Lower lobe of right lung (tissue), 2 donors: Measurements from ENCODE around the gene FOXP1. TPM values are rescaled to one million over a fixed set of nuclear protein-coding genes. Genes with fewer than 3 reads are reported as not detected.

ENCODE experiments used
- ATAC-seq, 2 donors: fragments of 200-7000 bp; cut with Tn5 transposase; one replicate each; pipeline ENCODE4 v1.9.1; 2020 to 2022; ENCODE audit warnings: mild to moderate bottlenecking in 2 of 2, moderate library complexity in 2 of 2
- DNase-seq: peaks from one replicate; pipeline ENCODE4 v3.0.0-alpha.2; 2020
- H3K27ac ChIP-seq: fragments of 200-600 bp; one replicate; pipeline ENCODE4 v1.8.0; 2022
- H3K27me3 ChIP-seq: fragments of 200-600 bp; one replicate; pipeline ENCODE4 v1.8.0; 2022; ENCODE audit warnings: low read depth
- H3K36me3 ChIP-seq: fragments of 200-600 bp; one replicate; pipeline ENCODE4 v1.8.0; 2022; ENCODE audit warnings: mild to moderate bottlenecking
- H3K4me1 ChIP-seq: fragments of 200-600 bp; one replicate; pipeline ENCODE4 v1.8.0; 2022
- H3K4me3 ChIP-seq: fragments of 200-600 bp; one replicate; pipeline ENCODE4 v1.8.0; 2022; ENCODE audit warnings: mild to moderate bottlenecking
- H3K9me3 ChIP-seq: fragments of 200-600 bp; one replicate; pipeline ENCODE4 v1.8.0; 2022
- intact Hi-C: fragments of 100-400 bp; cut with DNase I; formaldehyde crosslinking; loops from one replicate; pipeline ENCODE4 v1.11.0; 2022
- total RNA-seq: library from RNA; stranded (reverse); fragmentation: NEBNext Ultra II Directional; extraction: Animal tissue kit (Norgen Biotek cat#: 25700); gene quantifications from one replicate; pipeline ENCODE4 v1.2.1, GENCODE V29; 2021
- TF ChIP-seq, protein P1 (sequence below): fragments of 200-600 bp; IDR thresholded peaks from one replicate; pipeline ENCODE4 v1.8.0; 2022; ENCODE audit warnings: antibody characterized with exemption, mild to moderate bottlenecking
- donor health status: DM: no; HTN: yes; CAD: no; lungs with severe emphysema.

FOXP1 gene
- total RNA-seq, 1 donor from 2014 or later = 138 TPM

DNA sequence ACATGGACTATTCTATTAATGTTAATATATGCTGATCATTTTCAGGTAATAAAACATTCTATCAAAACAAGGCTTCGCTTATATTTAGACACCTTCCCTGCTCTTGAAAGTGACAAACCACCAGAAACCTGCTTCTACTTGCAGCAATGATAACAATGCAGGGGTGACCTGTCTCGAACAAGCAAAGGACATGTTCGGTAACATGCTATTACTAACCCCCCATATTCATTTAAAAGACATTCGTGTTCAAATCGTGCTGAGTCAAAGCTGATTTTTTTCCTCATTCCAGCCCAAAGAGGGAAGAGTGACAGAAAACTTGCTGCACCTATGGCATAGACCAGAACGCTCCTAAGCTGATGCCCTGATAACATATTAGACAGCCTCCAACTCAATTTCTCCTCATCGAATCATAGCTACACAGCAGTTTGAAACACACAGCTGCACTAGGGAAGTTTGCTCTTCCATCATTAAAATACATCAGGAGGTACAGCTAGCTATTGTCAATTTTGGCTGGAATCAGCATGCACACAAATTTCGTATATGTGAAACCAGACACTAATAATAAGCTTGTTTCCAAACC is 341.5 kb downstream of the FOXP1 start:
- no peak overlapping the region for H3K27ac ChIP-seq
- intact Hi-C loops = no loop called here
- ATAC-seq = no peak
- H3K27me3 ChIP-seq = no peaks in the 10 kb centered on the region
- DNase-seq = no peak
- H3K4me3 ChIP-seq = no peak overlapping the region
- H3K4me1 ChIP-seq = peaks cover 27% of the 10 kb centered on the region
- TF ChIP-seq, protein P1, sequence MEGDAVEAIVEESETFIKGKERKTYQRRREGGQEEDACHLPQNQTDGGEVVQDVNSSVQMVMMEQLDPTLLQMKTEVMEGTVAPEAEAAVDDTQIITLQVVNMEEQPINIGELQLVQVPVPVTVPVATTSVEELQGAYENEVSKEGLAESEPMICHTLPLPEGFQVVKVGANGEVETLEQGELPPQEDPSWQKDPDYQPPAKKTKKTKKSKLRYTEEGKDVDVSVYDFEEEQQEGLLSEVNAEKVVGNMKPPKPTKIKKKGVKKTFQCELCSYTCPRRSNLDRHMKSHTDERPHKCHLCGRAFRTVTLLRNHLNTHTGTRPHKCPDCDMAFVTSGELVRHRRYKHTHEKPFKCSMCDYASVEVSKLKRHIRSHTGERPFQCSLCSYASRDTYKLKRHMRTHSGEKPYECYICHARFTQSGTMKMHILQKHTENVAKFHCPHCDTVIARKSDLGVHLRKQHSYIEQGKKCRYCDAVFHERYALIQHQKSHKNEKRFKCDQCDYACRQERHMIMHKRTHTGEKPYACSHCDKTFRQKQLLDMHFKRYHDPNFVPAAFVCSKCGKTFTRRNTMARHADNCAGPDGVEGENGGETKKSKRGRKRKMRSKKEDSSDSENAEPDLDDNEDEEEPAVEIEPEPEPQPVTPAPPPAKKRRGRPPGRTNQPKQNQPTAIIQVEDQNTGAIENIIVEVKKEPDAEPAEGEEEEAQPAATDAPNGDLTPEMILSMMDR = no peak
- no peaks in the 10 kb centered on the region for H3K36me3 ChIP-seq
- no peaks in the 10 kb centered on the region for H3K9me3 ChIP-seq

DNA sequence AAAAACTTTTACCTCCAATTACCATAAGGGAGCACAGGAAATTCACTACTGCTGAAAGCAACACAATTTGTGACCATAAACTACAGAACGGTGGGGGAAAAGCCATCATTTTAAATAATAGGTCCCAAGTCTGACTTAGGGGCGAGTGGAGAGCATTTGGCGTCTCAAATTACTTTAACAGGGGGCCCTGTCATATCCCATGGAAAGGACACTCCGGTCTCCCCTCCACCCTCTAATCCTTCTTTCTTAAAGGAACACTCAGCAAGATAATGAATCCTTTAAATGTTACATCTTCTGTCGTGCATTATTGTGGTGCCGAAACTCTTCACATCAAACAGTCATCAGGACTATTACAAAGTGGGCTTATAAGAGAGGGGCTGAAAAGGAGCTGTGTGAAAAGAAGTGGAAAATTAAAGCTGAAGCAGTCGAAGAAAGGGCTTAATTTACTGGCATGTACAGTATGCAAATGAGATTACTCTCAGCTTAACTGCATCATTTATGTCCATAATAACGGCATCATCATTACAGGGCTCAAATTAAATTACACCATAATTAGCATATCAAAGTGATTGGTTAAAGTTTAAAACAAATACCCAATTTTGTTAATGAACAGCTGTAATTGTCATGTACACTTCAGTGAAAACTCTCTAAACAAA is 342.2 kb downstream of the FOXP1 start:
- Histone ChIP-seq H3K4me1 (peaks cover 27% of the 10 kb centered on the region), H3K27ac (no peak overlapping the region), H3K4me3 (no peak overlapping the region), H3K36me3 (no peaks in the 10 kb centered on the region), H3K9me3 (no peaks in the 10 kb centered on the region), H3K27me3 (no peaks in the 10 kb centered on the region)
- intact Hi-C loops = no loop called here
- TF ChIP-seq, protein P1 = no peak
- DNase-seq (no peak), ATAC-seq (no peak)

DNA sequence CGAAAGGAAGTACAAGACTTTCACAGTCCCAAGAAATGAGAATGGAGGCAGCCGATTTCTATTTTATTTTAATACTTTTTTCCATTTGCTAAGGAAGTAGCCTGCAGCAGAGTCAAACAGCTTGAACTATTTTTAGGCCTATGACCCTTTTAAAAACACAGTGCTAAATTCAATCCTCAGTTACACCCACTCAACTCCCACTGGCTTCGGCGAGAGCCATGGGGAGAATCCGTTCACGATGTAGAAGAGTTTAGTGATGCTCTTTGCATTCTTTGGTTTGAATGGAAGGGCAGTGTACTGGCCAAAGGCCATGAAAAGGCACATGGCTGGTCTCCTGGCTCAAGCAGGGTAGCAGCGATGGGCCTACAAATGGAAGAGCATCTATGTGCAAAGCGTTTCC is 343.5 kb downstream of the FOXP1 start:
- Histone ChIP-seq H3K27me3 (no peaks in the 10 kb centered on the region), H3K27ac (no peak overlapping the region), H3K36me3 (no peaks in the 10 kb centered on the region), H3K9me3 (no peaks in the 10 kb centered on the region), H3K4me1 (peaks cover 21% of the 10 kb centered on the region), H3K4me3 (no peak overlapping the region)
- intact Hi-C loops = no loop called here
- TF ChIP-seq, protein P1 = no peak
- ATAC-seq (no peak), DNase-seq (no peak)

DNA sequence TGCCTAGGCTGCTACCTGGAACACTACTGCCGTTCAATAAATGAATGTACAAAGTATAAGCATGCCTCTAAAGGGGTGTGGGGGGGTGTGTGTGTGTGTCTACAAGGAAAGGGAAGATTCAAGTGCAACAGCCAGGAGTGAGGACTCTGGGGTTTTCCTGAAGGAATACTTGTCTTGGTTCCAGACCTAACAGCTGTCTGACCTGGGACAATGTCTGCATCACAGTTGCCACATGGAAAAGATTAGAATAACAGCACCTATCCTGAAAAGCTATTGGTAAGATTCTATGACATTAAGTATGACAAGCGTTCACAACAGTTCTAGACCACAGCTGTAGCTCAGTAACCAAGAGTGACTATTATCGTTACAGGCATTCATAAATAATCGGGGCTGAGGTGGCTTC is 345.2 kb downstream of the FOXP1 start:
- ATAC-seq = peak in 1 of 2 donors; percentile 16
- H3K27me3 ChIP-seq = no peaks in the 10 kb centered on the region
- intact Hi-C loops = no loop called here
- no peaks in the 10 kb centered on the region for H3K36me3 ChIP-seq
- H3K27ac ChIP-seq = no peak overlapping the region
- peaks cover 10% of the 10 kb centered on the region for H3K4me1 ChIP-seq
- DNase-seq = no peak
- no peaks in the 10 kb centered on the region for H3K9me3 ChIP-seq
- H3K4me3 ChIP-seq = no peak overlapping the region
- TF ChIP-seq, protein P1 = no peak

DNA sequence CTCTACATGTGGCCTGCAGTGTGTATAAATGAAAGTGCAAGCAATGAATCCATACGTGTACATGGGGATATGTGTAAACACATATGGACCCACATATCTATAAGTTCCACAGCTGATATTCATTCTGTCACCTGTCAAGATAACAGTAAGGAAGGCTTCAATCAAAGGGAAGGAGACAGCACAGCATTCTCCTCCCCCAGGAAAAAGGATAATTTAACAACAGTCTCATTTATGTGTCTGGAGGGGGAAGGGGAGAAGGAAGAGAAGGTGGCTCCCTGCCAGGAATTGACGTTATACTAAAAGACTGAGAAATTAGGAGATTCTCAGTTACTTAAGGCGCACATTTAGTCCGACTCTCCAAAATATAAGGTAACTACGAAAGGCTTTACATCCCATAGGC is 345.9 kb downstream of the FOXP1 start:
- H3K27ac ChIP-seq = no peak overlapping the region
- no peak overlapping the region for H3K4me3 ChIP-seq
- no peaks in the 10 kb centered on the region for H3K36me3 ChIP-seq
- intact Hi-C loops = no loop called here
- DNase-seq = no peak
- ATAC-seq = no peak
- no peaks in the 10 kb centered on the region for H3K27me3 ChIP-seq
- no peaks in the 10 kb centered on the region for H3K9me3 ChIP-seq
- TF ChIP-seq, protein P1 = no peak
- H3K4me1 ChIP-seq = peaks cover 10% of the 10 kb centered on the region
